H9 (cell line): Measurements from ENCODE around the gene CHRM5. TPM values are rescaled to one million over a fixed set of nuclear protein-coding genes. Genes with fewer than 3 reads are reported as not detected.

Experiments used
- DNase-seq: peaks from one replicate; pipeline ENCODE4 v3.0.0-alpha.2; 2017
- H2AFZ ChIP-seq: one replicate; pipeline ENCODE4 v1.6.1; 2013; ENCODE audit warnings: mild to moderate bottlenecking, low read length, control low read depth, moderate library complexity
- H2AK5ac ChIP-seq: 2 replicates; pipeline ENCODE4 v1.6.1; 2013; ENCODE audit warnings: low read length, control low read depth, mixed read lengths; ENCODE audit not compliant: insufficient read length
- H2BK120ac ChIP-seq: one replicate; pipeline ENCODE4 v1.6.1; 2013; ENCODE audit warnings: low read depth, mild to moderate bottlenecking, low read length, control low read depth, inconsistent platforms; ENCODE audit not compliant: poor library complexity, severe bottlenecking
- H2BK12ac ChIP-seq: 2 replicates; pipeline ENCODE4 v1.6.1; 2013; ENCODE audit warnings: low read length, control low read depth, mixed read lengths, low read depth; ENCODE audit not compliant: insufficient read length
- H2BK15ac ChIP-seq: 2 replicates; pipeline ENCODE4 v1.6.1; 2013; ENCODE audit warnings: low read depth, low read length, control low read depth
- H2BK20ac ChIP-seq: one replicate; pipeline ENCODE4 v1.6.1; 2013; ENCODE audit warnings: low read depth, mild to moderate bottlenecking, low read length, control low read depth, inconsistent platforms; ENCODE audit not compliant: poor library complexity, severe bottlenecking
- H2BK5ac ChIP-seq: 2 replicates; pipeline ENCODE4 v1.6.1; 2013; ENCODE audit warnings: low read length, control low read depth, mixed read lengths; ENCODE audit not compliant: insufficient read length
- H3K14ac ChIP-seq: 2 replicates; pipeline ENCODE4 v1.6.1; 2013; ENCODE audit warnings: low read length, control low read depth; ENCODE audit not compliant: insufficient read depth
- H3K18ac ChIP-seq: 2 replicates; pipeline ENCODE4 v1.6.1; 2013; ENCODE audit warnings: low read depth, mild to moderate bottlenecking, mixed read lengths, low read length, control low read depth; ENCODE audit not compliant: insufficient read length
- H3K23ac ChIP-seq: 2 replicates; pipeline ENCODE4 v1.6.1; 2013; ENCODE audit warnings: low read length, control low read depth, mixed read lengths, low read depth; ENCODE audit not compliant: insufficient read length
- H3K23me2 ChIP-seq: 2 replicates; pipeline ENCODE4 v1.6.1; 2013; ENCODE audit warnings: low read depth, mild to moderate bottlenecking, mixed read lengths, low read length, control low read depth; ENCODE audit not compliant: insufficient read length, poor library complexity, severe bottlenecking
- H3K27ac ChIP-seq: 2 replicates; pipeline ENCODE4 v1.5.1; 2013; ENCODE audit warnings: low read length, control low read depth, mixed read lengths, low read depth; ENCODE audit not compliant: insufficient read length
- H3K27me3 ChIP-seq: 2 replicates; pipeline ENCODE4 v1.6.1; 2013; ENCODE audit warnings: low read length, control low read depth, inconsistent platforms; ENCODE audit not compliant: insufficient read depth
- H3K4ac ChIP-seq: 2 replicates; pipeline ENCODE4 v1.6.1; 2013; ENCODE audit warnings: low read depth, mild to moderate bottlenecking, control low read depth, inconsistent platforms, low read length, moderate library complexity
- H3K4me1 ChIP-seq: 2 replicates; pipeline ENCODE4 v1.6.1; 2013; ENCODE audit warnings: low read length, control low read depth, inconsistent platforms; ENCODE audit not compliant: insufficient read depth
- H3K4me2 ChIP-seq: 2 replicates; pipeline ENCODE4 v1.6.1; 2013; ENCODE audit warnings: low read length, control low read depth, mixed read lengths; ENCODE audit not compliant: insufficient read length, insufficient read depth
- H3K56ac ChIP-seq: 2 replicates; pipeline ENCODE4 v1.6.1; 2013; ENCODE audit warnings: low read depth, mild to moderate bottlenecking, mixed read lengths, low read length, control low read depth; ENCODE audit not compliant: insufficient read length
- H3K79me1 ChIP-seq: 2 replicates; pipeline ENCODE4 v1.6.1; 2013; ENCODE audit warnings: low read depth, mild to moderate bottlenecking, moderate library complexity, low read length, control low read depth, inconsistent platforms; ENCODE audit not compliant: insufficient read depth, poor library complexity, severe bottlenecking
- H3K79me2 ChIP-seq: 2 replicates; pipeline ENCODE4 v1.6.1; 2013; ENCODE audit warnings: low read length, control low read depth, inconsistent platforms; ENCODE audit not compliant: insufficient read depth
- H3K9ac ChIP-seq: 2 replicates; pipeline ENCODE4 v1.6.1; 2013; ENCODE audit warnings: low read length, control low read depth, mixed read lengths; ENCODE audit not compliant: insufficient read length; ENCODE audit errors: extremely low read depth
- H3K9me3 ChIP-seq: one replicate; pipeline ENCODE4 v1.6.1; 2013; ENCODE audit warnings: low read depth, low read length, inconsistent platforms; ENCODE audit not compliant: control insufficient read depth
- H3T11ph ChIP-seq: one replicate; pipeline ENCODE4 v1.6.1; 2013; ENCODE audit warnings: mild to moderate bottlenecking, low read length, control low read depth, inconsistent platforms
- H4K20me1 ChIP-seq: one replicate; pipeline ENCODE4 v1.6.1; 2013; ENCODE audit not compliant: control insufficient read depth, insufficient read length, insufficient read depth
- H4K5ac ChIP-seq: 2 replicates; pipeline ENCODE4 v1.6.1; 2013; ENCODE audit warnings: low read depth, mild to moderate bottlenecking, mixed read lengths, low read length, control low read depth; ENCODE audit not compliant: insufficient read length
- H4K8ac ChIP-seq: replicated peaks from 2 replicates; pipeline ENCODE4 v1.6.1; 2013; ENCODE audit warnings: low read length, control low read depth, mixed read lengths, low read depth; ENCODE audit not compliant: insufficient read length
- H4K91ac ChIP-seq: 2 replicates; pipeline ENCODE4 v1.6.1; 2013; ENCODE audit warnings: low read depth, mild to moderate bottlenecking, moderate library complexity, mixed read lengths, low read length, control low read depth; ENCODE audit not compliant: insufficient read length
- H3K27ac Mint-ChIP-seq, 3 experiments: 2 replicates in 2 of 3; 3 replicates in 1 of 3; pipeline ENCODE4 v1.8.0; 2020 to 2021; ENCODE audit warnings: mixed read lengths in 3 of 3, mild to moderate bottlenecking in 1 of 3, moderate library complexity in 1 of 3
- H3K27me3 Mint-ChIP-seq: 2 replicates; pipeline ENCODE4 v1.8.0; 2021; ENCODE audit warnings: low read depth, mild to moderate bottlenecking, moderate library complexity, mixed read lengths
- H3K36me3 Mint-ChIP-seq, 3 experiments: 2 replicates in 2 of 3; 3 replicates in 1 of 3; pipeline ENCODE4 v1.8.0; 2020 to 2021; ENCODE audit warnings: low read depth in 3 of 3, mixed read lengths in 3 of 3; ENCODE audit not compliant: insufficient read depth in 1 of 3
- H3K4me1 Mint-ChIP-seq, 2 experiments: 2 replicates each; pipeline ENCODE4 v1.8.0; 2020; ENCODE audit warnings: mixed read lengths in 2 of 2
- H3K4me3 Mint-ChIP-seq, 2 experiments: 2 replicates in 1 of 2; 3 replicates in 1 of 2; pipeline ENCODE4 v1.8.0; 2020 to 2021; ENCODE audit warnings: mild to moderate bottlenecking in 2 of 2, mixed read lengths in 2 of 2, moderate library complexity in 1 of 2
- H3K9me3 Mint-ChIP-seq, 2 experiments: 2 replicates in 1 of 2; 3 replicates in 1 of 2; pipeline ENCODE4 v1.8.0; 2020; ENCODE audit warnings: mild to moderate bottlenecking in 2 of 2, mixed read lengths in 2 of 2, moderate library complexity in 1 of 2
- WGBS: extraction: QIAGEN DNeasy Blood & Tissue Kit; methylation state at CpG from one replicate; pipeline ENCODE4 v1.1.7; 2013; ENCODE audit warnings: missing lambda C conversion rate, low lambda C conversion rate, mixed read lengths; ENCODE audit not compliant: insufficient read length; ENCODE audit errors: extremely low coverage; 5-methylcytosine and 5-hydroxymethylcytosine counted together
- total RNA-seq: library from RNA; stranded (reverse); gene quantifications from 2 replicates; pipeline ENCODE4 v1.2.1, GENCODE V29; 2021
- TF ChIP-seq, protein P1 (sequence below): fragments of 200-600 bp; sonication (generic); conservative IDR thresholded peaks from 3 replicates; pipeline ENCODE4 v1.8.0; 2021; ENCODE audit warnings: antibody characterized with exemption, mild to moderate bottlenecking

Gene CHRM5
- total RNA-seq, 1 experiment from 2014 or later, result not detected

- no peak overlapping the region for H3K4me2 ChIP-seq
- no peak overlapping the region for H3K23ac ChIP-seq
- TF ChIP-seq, protein P1, sequence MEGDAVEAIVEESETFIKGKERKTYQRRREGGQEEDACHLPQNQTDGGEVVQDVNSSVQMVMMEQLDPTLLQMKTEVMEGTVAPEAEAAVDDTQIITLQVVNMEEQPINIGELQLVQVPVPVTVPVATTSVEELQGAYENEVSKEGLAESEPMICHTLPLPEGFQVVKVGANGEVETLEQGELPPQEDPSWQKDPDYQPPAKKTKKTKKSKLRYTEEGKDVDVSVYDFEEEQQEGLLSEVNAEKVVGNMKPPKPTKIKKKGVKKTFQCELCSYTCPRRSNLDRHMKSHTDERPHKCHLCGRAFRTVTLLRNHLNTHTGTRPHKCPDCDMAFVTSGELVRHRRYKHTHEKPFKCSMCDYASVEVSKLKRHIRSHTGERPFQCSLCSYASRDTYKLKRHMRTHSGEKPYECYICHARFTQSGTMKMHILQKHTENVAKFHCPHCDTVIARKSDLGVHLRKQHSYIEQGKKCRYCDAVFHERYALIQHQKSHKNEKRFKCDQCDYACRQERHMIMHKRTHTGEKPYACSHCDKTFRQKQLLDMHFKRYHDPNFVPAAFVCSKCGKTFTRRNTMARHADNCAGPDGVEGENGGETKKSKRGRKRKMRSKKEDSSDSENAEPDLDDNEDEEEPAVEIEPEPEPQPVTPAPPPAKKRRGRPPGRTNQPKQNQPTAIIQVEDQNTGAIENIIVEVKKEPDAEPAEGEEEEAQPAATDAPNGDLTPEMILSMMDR, result no peak
- Mint-ChIP-seq H3K27ac (no peak overlapping the region), H3K4me3 (no peak overlapping the region), H3K9me3 (no peaks in the 10 kb centered on the region), H3K4me1 (no peaks in the 10 kb centered on the region), H3K27me3 (no peaks in the 10 kb centered on the region), H3K36me3 (peaks cover 0 to 2% (median 0%) of the 10 kb centered on the region in 3 experiments; a peak in 1 of 7 replicates)
- no peak overlapping the region for H3K56ac ChIP-seq
- no peak overlapping the region for H4K8ac ChIP-seq
- H3K4me1 ChIP-seq, result no peaks in the 10 kb centered on the region
- no peak overlapping the region for H3T11ph ChIP-seq
- no peak overlapping the region for H4K91ac ChIP-seq
- no peak overlapping the region for H2BK20ac ChIP-seq
- no peak overlapping the region for H3K14ac ChIP-seq
- H2BK12ac ChIP-seq, result no peak overlapping the region
- H2AK5ac ChIP-seq, result no peak overlapping the region
- no peak overlapping the region for H2BK5ac ChIP-seq
- no peak overlapping the region for H4K5ac ChIP-seq
- H2BK120ac ChIP-seq, result no peak overlapping the region
- H3K23me2 ChIP-seq, result no peaks in the 10 kb centered on the region
- H2BK15ac ChIP-seq, result no peak overlapping the region
- H3K9me3 ChIP-seq, result no peaks in the 10 kb centered on the region
- H3K4ac ChIP-seq, result no peak overlapping the region
- no peak overlapping the region for H3K27ac ChIP-seq
- no peak for DNase-seq
- no peak overlapping the region for H3K18ac ChIP-seq
- no CpG with 5 or more reads among the region's 3 CpGs for WGBS
- no peaks in the 10 kb centered on the region for H3K27me3 ChIP-seq
- H4K20me1 ChIP-seq, result no peaks in the 10 kb centered on the region
- no peaks in the 10 kb centered on the region for H3K79me2 ChIP-seq
- no peaks in the 10 kb centered on the region for H3K79me1 ChIP-seq
- H3K9ac ChIP-seq, result no peak overlapping the region
- H2AFZ ChIP-seq, result no peak overlapping the region
Measured at GRCh38 chr15:33934396-33934795, 33.9 kb upstream of the CHRM5 start.
